HG02938 (cell line): ENCODE results near the gene KPNA2.
"Not testable (repeated sequence)": the region's sequence is repeated elsewhere in the genome, so short reads cannot be mapped to it uniquely, and the experiment has no call there.

ENCODE experiments used
- ATAC-seq: cut with Tn5 transposase; IDR thresholded peaks from one replicate; pipeline ENCODE4 v1.9.1; 2021; ENCODE audit warnings: mild to moderate bottlenecking, moderate library complexity; ENCODE audit not compliant: unreplicated experiment

KPNA2 gene

GRCh38 chr17:68054296-68054900, 18.9 kb downstream of the KPNA2 start:
- no peak for ATAC-seq

- ATAC-seq: no peak
Measured at GRCh38 chr17:68057531-68057952, 22.0 kb downstream of the KPNA2 start.

- no peak for ATAC-seq
Measured at GRCh38 chr17:68060336-68060735, 24.8 kb downstream of the KPNA2 start.

GRCh38 chr17:68061512-68062313, 26.2 kb downstream of the KPNA2 start:
- no peak for ATAC-seq

- not testable (repeated sequence) for ATAC-seq
Measured at GRCh38 chr17:68065366-68065765, 29.8 kb downstream of the KPNA2 start.

GRCh38 chr17:68068512-68068911, 33.0 kb downstream of the KPNA2 start:
- not testable (repeated sequence) for ATAC-seq

GRCh38 chr17:68070582-68071444, 35.3 kb downstream of the KPNA2 start:
- ATAC-seq: not testable (repeated sequence)

GRCh38 chr17:68074279-68074678, 38.7 kb downstream of the KPNA2 start:
- no peak for ATAC-seq

- ATAC-seq: not testable (repeated sequence)
Measured at GRCh38 chr17:68075953-68076607, 40.5 kb downstream of the KPNA2 start.

GRCh38 chr17:68077498-68077897, 42.0 kb downstream of the KPNA2 start:
- not testable (repeated sequence) for ATAC-seq

- ATAC-seq: no peak
Measured at GRCh38 chr17:68080411-68081150, 45.0 kb downstream of the KPNA2 start.

GRCh38 chr17:68081305-68082265, 46.0 kb downstream of the KPNA2 start:
- ATAC-seq: not testable (repeated sequence)

GRCh38 chr17:68085771-68086381, 50.3 kb downstream of the KPNA2 start:
- ATAC-seq: no peak

- ATAC-seq: not testable (repeated sequence)
Measured at GRCh38 chr17:68086666-68087065, 51.1 kb downstream of the KPNA2 start.

GRCh38 chr17:68087131-68087623, 51.6 kb downstream of the KPNA2 start:
- not testable (repeated sequence) for ATAC-seq

- no peak for ATAC-seq
Measured at GRCh38 chr17:68087851-68088250, 52.3 kb downstream of the KPNA2 start.

GRCh38 chr17:68089881-68090280, 54.3 kb downstream of the KPNA2 start:
- no peak for ATAC-seq

GRCh38 chr17:68094481-68095078, 59.0 kb downstream of the KPNA2 start:
- ATAC-seq: no peak
